Measurements from ENCODE around the gene PGAP1. TPM values are rescaled to one million over a fixed set of nuclear protein-coding genes. Genes with fewer than 3 reads are reported as not detected.

The PGAP1 gene
- total RNA-seq, 1 experiment from 2014 or later: 3.1 TPM

DNA sequence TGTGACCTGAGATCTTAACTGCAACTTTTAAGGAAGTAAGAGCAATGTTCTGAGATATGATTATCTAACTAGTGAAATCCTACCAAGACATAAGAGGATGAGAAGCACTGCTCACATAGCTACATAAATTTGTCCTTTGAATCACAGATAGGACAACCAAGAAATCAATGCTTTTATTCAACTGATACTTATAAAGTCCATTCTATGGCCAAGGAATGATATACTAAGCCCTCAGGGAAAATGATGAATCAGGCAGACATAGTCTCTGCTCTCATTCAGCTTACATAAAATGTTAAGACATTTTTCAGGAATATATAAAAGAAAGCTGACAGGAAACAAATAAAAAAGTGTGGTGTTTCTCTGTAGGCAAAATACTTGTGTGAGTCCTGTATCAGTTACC lies 39.1 kb downstream of the PGAP1 start:
- DNase-seq (ENCODE audit: low read depth): peak; percentile 4

DNA sequence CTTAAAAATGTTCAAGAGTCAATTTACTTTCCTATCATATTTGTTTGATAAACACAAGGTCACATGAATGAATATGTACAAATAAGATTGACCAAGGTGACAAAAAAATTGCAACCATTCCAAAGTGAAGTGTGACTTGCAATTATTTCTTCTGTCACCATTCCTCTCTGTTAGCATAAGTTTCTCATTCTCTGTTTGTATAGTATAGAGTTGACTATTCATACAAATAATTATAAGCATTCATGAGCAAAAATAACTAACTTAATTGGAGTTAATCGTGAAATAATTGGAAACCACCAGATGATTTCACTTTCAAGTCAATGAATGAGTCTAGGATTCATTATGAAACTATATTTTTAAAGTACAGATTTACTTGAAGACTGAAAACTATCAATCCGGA lies 42.1 kb downstream of the PGAP1 start:
- DNase-seq (ENCODE audit: low read depth): no peak

DNA sequence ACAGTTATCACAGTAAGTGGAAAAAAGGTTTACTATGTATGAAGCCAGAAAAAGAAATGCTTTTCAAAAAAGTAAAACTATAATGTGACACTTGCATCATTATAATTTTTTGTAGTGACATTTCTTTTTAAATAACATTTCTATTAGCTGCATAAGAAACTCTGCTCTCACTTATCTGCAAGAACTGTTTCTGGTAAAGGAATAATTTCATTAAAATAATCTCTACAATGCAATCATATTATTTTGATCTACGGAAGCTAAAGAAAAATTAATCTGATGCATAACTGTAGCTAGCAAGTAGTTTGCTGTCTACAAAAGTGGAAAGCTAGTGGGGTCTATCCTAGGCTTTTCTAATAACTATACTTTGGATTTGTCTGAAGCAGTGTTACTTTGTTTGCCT lies 50.1 kb downstream of the PGAP1 start:
- no peak for DNase-seq (ENCODE audit: low read depth)

DNA sequence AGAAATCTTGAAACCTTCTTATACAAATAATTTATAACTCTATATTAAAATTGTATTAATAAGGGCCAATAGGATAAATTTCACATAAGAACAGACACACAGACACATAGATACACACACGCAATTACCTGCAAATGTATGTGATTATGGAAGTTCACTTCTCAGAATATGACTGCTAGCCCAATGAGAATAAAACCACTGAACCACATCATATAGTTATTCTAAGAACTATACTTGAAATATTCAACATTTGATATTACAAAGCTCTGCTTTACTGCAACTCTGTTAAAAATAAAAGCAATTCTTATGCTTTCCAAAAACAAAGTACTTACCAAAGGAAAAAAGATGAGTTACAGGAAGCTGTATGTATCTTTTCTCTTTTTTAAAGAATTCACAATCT lies 51.1 kb downstream of the PGAP1 start:
- no peak for DNase-seq (ENCODE audit: low read depth)

DNA sequence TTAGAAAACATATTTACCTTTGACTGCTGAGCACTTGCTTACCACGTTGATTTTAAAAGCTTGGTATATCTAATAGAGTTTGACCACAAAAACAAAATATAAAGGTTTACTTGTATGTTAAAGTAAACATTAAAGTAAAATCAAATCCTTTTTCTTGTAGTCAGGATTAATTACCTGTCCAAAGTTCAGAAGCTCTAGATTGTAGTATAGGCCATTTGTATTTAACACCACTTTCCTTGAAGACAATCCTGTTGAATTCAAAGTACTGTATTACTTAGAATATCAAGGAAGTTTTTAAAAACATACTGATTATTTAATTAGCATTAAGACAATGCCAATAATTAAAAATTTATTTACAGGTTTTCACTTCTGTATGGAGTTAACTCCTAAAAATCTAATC lies 53.0 kb downstream of the PGAP1 start:
- no peak for DNase-seq (ENCODE audit: low read depth)

DNA sequence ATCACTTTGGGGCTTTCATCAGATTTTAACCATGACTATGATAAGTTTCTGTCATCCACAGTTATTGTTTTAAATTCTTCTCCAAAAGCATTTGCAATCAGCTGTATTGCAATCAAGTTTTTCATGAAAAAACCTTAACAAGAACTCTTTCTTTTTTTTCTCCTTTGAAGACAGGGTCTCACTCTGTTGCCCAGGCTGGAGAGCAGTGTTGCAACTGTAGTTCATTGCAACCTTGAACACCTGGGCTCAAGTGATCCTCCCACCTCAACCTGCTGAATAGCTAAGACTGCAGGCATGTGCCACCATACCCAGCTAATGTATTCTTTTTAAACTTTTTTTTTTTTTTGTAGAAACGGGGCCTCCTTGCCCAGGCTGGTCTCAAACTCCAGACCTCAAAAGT lies 71.9 kb downstream of the PGAP1 start:
- DNase-seq (ENCODE audit: low read depth): no peak

DNA sequence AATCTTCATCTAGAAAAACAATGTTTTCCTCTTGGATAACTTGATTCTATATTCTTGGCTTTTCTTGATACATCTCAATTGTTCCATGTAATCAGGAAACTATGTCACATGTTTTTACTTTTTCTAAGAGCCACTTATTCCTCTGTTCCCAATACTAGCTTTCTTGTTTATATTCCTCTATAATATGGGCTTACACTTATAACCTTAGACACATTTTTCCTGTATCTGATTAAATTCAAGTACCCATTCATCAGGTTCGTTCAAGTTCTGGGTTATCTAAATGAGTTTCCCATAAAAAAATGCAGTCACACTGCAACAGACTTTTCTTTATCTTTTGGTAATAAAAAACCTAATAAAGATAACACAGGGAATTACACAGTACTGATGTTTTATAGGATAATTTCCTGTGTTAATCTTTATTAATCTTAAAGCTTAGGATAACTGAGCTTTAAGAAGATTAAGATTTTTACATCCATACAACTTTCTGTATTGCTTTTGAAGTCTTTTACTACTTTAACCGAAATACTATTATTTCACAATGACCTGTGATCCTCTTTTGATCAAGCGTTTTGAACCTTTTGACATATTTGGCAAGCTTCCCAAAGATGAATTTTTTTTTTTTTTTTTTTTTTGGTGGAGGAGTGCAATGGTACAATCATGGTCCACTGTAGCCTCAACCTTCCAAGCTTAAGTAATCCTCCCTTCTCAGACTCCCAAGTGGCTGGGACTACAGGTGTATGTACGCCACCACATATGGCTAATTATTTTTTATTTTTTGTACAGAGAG lies 73.0 kb downstream of the PGAP1 start:
- DNase-seq (ENCODE audit: low read depth): no peak

DNA sequence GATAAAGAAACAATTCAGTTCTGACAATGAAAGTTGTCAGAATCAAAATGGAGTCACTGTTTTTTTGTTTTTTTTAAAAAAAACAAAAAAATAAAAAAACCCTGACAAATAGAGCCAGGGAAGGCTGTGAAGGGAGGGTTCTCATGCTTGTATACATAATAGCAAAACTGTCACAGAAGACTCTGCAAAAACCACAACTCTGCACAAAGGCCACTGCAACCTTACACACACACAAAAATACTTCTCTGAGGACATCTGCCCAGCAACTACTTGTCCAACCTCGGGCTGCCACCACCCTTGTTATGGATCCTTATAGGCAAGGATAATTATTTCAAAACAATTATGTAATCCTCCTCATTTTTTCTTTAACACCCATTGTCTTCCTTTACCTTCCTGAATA lies 75.4 kb downstream of the PGAP1 start:
- no peak for DNase-seq (ENCODE audit: low read depth)

DNA sequence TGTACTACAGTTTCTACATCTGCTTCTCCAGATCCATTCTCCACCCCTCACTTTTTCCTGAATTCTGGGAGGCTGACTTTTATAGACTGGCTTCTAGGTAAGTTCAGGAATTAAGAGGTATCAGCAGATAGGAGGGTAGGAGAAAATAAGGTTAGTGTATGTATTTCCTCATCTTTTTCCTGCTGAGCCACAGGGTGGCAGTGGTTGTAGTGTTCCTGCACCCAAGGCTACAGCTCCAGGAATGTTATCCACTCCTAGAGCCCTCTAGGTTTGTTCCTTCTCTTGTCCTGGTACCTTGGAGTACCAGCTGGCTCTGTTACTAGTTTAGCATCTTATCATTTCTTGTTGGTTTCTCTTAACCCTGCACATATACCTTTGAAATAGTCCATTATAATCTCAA lies 76.6 kb downstream of the PGAP1 start:
- DNase-seq (ENCODE audit: low read depth): peak; percentile 48

DNA sequence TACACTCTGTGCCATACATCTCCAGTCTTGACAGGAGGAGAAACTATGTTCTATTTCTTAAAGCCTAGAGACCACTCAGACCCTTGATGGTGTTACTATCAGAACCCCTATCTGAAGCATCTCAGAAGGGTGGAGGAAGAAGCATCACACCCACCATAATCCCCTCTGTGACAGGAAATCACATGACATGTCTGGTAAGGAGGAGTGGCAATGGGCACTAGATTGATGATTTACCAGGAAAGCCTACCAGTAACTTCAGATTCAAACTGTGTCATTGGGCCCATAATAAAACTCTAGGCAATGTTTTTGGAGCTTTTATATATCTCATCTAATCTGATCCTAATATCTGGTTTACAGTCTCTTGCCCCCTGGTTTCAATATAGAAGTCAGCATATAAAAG lies 80.2 kb downstream of the PGAP1 start:
- no peak for DNase-seq (ENCODE audit: low read depth)

DNA sequence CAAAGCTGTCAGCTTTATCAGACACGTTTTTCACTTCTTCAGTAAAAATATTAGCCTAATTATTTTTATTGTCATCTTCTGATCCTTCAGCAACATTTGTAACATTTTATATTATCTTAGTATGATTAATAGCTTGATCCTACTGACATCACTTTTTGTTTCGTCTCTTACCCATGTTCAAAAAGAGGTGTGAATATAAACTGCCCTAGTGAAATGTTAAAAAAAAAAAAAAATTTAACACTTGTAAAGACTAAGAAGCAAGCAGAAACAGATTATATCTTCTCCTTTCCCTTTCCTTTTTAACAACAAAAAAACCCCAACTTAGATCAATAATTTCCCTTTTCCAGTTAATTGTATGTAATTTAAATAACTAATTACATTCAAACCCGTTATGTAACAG lies 81.1 kb downstream of the PGAP1 start:
- DNase-seq (ENCODE audit: low read depth): no peak

DNA sequence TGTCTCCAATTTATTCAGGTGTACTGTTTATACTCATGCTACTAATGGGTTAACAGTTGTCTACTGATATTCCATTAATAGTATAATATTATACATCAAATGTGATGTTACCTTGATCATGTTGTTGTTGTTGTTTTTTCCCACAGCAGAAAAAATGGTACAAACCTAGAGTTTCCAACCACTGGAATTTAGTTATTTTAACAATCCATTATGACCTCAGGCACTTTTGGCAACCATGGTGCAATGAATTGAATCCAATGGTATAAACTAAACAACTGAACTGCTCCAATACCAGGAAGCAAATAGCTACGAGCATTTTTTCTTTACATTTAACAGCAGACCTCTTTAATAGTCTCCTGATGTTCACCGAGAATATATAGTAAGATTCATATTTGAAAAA lies 86.3 kb downstream of the PGAP1 start:
- DNase-seq (ENCODE audit: low read depth): peak; percentile 55

DNA sequence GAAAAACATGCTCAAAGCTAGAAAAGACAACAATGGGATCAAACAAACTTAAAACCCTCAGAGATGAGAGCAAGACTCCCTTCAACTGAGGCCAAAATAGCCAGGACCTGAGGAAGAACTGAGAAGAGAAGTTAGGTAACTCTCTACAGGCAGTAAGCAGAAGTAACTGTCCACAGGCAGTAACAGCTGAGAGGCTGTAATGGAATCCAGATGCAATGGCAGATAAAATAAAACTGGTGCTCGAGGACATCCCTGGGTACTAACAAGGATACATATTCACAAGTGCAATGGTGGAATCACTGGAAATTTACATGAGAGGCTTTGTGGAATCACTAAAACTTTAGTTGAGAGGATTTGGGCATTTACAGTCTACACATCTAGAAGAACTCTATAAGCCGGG lies 86.9 kb downstream of the PGAP1 start:
- DNase-seq (ENCODE audit: low read depth): no peak

DNA sequence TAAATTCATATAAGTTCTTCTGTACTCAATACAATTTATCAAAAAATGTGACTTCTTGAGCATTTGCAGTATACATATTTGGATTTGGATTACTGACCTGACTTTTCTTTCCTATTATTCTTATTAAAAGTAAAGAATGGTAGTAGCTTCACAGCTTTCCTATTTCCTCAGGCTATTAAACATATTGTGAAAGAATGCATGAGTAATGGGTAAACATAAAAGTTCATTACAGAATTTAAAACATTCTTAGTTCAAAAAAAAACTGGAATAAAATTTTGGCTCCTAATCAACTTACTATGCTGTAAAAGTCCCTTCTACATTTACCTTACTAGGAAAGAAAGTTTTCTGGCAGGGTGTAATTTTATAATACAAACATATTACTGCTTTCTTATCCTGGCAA lies 90.1 kb downstream of the PGAP1 start:
- DNase-seq (ENCODE audit: low read depth): peak; percentile 55

DNA sequence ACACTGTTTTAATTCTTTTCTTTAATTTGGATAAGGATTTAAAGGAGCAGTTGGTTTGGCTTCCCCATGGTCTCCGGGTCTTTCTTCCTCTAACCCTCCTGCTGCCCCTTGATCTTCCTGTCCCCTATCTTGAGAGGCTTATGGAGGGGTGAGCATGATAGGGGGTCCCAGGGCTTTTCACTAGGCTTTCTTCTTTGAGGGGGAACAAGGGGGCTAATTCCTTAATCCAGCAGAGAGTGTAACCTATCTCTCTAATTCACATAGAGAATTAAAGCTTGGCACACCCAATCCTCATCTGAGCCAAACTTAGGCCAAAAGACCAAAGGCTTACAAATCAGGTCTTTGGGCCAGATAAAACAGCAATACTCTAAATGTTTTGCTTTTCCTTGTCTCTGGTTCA lies 95.8 kb downstream of the PGAP1 start:
- DNase-seq (ENCODE audit: low read depth): no peak

DNA sequence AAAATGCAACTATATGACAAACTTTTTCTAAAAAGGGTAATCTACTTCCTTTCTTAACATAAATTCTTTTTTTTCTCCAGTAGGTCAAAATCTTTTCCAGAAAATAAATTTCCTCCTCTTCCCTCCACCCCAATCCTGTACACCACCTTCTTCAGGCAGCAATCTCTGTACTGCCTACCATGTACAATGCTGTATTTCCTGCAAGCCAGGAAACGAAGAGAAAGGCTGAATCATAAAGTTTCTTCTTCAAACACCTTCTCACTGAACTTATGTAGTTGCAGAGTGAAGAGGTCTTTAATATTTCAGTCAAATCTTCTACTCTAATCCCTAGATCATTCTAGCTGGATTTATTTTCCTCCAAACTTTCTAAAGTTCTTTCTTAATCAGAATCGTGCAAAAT lies 99.2 kb downstream of the PGAP1 start:
- DNase-seq (ENCODE audit: low read depth): no peak

DNA sequence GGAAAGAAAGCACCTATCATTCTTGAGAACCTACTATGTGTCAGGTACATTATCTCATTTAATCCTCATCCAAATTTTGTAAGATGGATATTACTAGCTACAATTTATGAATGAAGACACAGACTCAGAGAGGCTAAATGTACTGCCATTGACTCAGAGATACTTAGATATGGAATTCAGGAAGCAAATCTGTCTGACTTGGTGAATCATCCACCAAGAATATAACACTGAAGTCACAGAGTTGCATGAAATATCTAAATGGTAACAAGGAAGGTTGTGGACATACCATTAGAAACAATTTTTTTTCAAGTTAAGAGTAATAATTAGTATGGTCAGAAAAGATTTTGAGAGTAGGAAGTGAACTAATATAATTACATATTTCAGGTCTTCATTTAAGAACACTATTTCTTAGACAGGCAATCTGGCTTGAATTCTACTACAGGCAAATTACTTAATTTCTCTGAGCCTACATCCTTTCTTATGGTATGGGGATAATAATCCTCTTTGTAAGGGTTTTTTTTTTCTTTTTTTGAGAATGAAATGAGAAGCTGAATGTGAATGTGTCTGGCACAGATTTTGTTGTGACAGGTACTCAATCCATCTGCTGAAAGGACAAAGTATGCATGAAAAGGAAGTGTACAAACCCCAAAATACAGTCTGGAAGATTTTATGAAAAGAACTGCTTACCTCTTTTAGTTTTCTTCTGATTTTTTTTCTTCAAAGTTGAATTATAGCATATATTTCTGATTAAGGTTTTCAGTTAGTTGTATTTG lies 102.6 kb downstream of the PGAP1 start:
- peak; percentile 67 for DNase-seq (ENCODE audit: low read depth)

DNA sequence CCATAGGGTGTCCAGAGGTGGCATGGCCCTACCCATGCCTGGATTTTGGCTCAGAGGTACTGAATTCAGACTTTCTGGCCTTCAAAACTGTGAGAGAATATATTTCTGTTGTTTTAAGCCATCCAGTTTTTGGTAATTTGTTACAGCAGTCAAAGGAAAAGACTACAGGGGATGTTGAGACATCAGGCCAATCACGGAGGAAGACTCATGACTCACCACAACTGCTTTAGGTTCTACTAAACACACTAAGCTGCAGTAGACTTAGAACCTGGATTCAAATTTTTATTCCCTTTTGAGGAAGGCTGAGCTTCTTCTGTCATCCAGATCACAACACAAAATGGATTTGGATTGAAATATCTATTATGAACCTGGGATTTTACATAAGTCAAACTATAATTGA lies 105.3 kb downstream of the PGAP1 start:
- peak; percentile 29 for DNase-seq (ENCODE audit: low read depth)

DNA sequence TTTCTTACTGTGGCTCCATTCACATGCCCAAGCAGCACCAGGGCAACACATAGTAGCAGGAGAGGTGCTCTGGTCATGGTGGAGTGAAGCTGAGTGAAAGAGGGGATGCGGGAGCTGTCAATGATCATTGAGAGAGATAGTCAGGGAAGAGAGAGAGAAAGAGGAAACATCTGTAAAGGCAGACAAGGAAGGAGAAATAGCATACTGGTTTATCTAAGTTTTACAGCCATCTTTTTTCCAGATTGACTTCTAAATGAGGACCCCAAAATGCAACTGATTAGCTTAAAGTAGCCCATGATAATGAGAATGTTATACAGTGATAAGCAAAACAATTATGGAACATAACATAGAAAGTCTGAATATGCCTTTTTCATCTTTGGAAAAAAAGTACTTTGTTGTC lies 117.2 kb downstream of the PGAP1 start, which contains the start of gene C2orf66:
C2orf66 (minus strand) TSS at position 96 of the 400 bp plus-strand sequence; CDS start at position 77, 19 bp downstream.
- no peak for DNase-seq (ENCODE audit: low read depth)

DNA sequence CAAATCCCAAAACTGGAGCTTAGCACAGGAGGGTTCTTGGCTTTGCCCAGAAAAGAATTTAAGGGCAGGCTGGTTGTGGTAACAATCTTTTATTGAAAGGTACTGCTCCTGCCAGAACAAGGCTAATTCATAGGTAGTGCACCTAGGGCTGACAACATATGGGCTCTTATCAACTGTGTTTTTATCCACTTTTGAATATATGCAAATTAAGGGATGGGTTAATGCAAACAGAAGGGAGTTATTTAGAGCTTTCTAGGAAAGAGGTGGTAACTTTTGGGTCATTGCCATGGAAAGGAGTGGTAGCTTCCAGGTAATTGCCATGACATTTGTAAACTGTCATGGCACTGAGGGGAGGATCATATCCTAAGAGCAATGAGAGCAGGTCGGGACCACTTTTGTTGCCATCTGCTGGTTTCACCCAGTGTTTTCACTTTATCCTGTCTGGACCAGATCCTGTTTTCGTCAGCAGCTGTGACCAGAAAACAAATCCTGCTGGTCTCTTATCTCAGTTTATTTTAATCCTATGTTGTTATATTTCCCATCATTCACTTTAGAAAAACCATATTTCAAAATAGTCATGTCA lies 118.3 kb downstream of the PGAP1 start:
- DNase-seq (ENCODE audit: low read depth): peak; percentile 11

DNA sequence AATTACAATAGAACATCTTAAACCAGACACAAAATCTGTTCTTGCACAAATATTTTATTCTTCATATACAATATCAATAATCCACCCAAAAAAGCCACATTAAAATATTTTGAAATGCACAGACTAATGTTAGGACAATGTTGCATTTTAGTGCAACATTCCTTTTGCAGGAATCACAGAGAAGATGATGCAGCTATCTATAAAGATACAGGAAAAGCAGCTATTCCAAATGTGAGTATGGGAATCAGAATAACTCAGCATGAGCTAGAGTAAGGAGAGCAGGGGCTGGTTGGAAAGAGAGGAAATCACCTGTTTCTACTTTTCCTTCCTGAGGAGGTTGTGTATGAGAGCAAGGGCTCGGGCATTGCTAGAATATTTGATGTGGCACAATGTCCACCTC lies 122.1 kb downstream of the PGAP1 start:
- no peak for DNase-seq (ENCODE audit: low read depth)

DNA sequence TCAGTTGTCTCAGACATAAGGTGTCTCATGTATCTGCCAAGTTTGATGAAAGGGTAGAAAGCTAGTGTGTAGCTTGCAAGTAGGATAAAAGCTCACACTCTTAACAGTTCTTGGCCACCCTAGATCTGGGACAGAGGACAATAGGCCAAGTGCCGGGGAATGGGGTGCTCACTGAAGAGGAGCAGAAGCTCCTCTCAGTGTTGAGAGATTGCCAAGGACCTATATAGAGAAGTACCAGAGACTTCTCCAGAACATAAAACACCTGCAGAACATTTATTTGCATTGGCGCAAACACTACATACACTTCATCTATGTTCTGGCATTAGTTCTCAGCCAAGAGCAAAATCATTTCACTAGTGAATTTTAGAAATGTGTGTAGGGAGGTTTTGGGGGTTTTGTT lies 124.1 kb downstream of the PGAP1 start:
- DNase-seq (ENCODE audit: low read depth): no peak

Data from M059J (cell line).